Measurements from ENCODE around the gene ARHGAP12.

DNA sequence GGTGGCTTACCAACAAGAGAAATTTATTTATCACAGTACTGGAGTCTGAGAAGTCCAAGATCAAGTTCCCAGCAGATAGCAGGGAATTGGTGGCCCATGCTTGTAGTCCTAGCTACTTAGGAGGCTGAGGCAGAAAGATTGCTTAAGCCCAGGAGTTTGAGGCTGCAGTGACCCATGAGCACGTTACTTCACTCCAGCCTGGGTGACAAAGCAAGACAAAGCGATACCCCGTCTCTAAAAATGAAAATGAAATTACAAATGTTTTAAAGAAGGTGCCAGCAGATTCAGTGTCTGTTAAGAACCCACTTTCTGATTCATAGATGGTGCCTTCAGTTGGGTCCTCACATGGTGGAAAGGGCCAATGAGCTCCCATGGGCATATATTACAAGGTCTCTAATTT is 20.6 kb upstream of the ARHGAP12 start:
- TF ChIP-seq, protein P1, sequence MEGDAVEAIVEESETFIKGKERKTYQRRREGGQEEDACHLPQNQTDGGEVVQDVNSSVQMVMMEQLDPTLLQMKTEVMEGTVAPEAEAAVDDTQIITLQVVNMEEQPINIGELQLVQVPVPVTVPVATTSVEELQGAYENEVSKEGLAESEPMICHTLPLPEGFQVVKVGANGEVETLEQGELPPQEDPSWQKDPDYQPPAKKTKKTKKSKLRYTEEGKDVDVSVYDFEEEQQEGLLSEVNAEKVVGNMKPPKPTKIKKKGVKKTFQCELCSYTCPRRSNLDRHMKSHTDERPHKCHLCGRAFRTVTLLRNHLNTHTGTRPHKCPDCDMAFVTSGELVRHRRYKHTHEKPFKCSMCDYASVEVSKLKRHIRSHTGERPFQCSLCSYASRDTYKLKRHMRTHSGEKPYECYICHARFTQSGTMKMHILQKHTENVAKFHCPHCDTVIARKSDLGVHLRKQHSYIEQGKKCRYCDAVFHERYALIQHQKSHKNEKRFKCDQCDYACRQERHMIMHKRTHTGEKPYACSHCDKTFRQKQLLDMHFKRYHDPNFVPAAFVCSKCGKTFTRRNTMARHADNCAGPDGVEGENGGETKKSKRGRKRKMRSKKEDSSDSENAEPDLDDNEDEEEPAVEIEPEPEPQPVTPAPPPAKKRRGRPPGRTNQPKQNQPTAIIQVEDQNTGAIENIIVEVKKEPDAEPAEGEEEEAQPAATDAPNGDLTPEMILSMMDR (IDR thresholded peaks at IDR 0.05; ENCODE audit: poor library complexity, severe bottlenecking): no peak
- TF ChIP-seq, protein P2, sequence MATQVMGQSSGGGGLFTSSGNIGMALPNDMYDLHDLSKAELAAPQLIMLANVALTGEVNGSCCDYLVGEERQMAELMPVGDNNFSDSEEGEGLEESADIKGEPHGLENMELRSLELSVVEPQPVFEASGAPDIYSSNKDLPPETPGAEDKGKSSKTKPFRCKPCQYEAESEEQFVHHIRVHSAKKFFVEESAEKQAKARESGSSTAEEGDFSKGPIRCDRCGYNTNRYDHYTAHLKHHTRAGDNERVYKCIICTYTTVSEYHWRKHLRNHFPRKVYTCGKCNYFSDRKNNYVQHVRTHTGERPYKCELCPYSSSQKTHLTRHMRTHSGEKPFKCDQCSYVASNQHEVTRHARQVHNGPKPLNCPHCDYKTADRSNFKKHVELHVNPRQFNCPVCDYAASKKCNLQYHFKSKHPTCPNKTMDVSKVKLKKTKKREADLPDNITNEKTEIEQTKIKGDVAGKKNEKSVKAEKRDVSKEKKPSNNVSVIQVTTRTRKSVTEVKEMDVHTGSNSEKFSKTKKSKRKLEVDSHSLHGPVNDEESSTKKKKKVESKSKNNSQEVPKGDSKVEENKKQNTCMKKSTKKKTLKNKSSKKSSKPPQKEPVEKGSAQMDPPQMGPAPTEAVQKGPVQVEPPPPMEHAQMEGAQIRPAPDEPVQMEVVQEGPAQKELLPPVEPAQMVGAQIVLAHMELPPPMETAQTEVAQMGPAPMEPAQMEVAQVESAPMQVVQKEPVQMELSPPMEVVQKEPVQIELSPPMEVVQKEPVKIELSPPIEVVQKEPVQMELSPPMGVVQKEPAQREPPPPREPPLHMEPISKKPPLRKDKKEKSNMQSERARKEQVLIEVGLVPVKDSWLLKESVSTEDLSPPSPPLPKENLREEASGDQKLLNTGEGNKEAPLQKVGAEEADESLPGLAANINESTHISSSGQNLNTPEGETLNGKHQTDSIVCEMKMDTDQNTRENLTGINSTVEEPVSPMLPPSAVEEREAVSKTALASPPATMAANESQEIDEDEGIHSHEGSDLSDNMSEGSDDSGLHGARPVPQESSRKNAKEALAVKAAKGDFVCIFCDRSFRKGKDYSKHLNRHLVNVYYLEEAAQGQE (IDR thresholded peaks at IDR 0.05; ENCODE audit: borderline replicate concordance): no peak
- TF ChIP-seq EZH2 (IDR thresholded peaks at IDR 0.05; ENCODE audit: borderline replicate concordance, insufficient read depth, low read length, poor library complexity, severe bottlenecking) (no peak), RAD21 (conservative IDR thresholded peaks at IDR 0.05) (no peak), EP300 (conservative IDR thresholded peaks at IDR 0.05; ENCODE audit: poor library complexity, severe bottlenecking) (no peak), POLR2AphosphoS5 (IDR thresholded peaks at IDR 0.05) (no peak), MXI1 (conservative IDR thresholded peaks at IDR 0.05; ENCODE audit: poor library complexity, severe bottlenecking) (no peak), TAF1 (IDR thresholded peaks at IDR 0.05; ENCODE audit: low read depth) (no peak)

All from neural cell (in vitro differentiated cells).